Thoracic aorta (tissue), 2 donors: ENCODE measurements around the gene PPIL6. TPM values are rescaled to one million over a fixed set of nuclear protein-coding genes. Genes with fewer than 3 reads are reported as not detected.

Experiments
- ATAC-seq: fragments of 150-250 bp; one replicate; pipeline ENCODE4 v1.8.0; 2017; ENCODE audit warnings: low read depth; ENCODE audit not compliant: insufficient number of reproducible peaks, low FRiP score
- DNase-seq: peaks from one replicate; pipeline ENCODE4 v3.0.0-alpha.2; 2020; ENCODE audit warnings: low spot score
- H3K27ac ChIP-seq, 2 donors: fragments of 200-600 bp; sonication (generic); 1 replicate in 1 of 2; 2 replicates in 1 of 2; pipeline ENCODE4 v1.5.1; 2016; ENCODE audit warnings: mild to moderate bottlenecking in 2 of 2, moderate library complexity in 2 of 2
- H3K27me3 ChIP-seq: fragments of 200-600 bp; sonication (generic); replicated peaks from 2 replicates; pipeline ENCODE4 v1.6.0; 2016; ENCODE audit warnings: mild to moderate bottlenecking; ENCODE audit not compliant: insufficient read depth
- H3K36me3 ChIP-seq: fragments of 200-600 bp; sonication (generic); one replicate; pipeline ENCODE4 v1.5.1; 2016
- H3K4me1 ChIP-seq, 2 donors: fragments of 200-600 bp; sonication (generic); 1 replicate in 1 of 2; 2 replicates in 1 of 2; pipeline versions ENCODE4 v1.5.1 to v1.6.0; 2016; ENCODE audit warnings: low read depth in 2 of 2, mild to moderate bottlenecking in 1 of 2; ENCODE audit not compliant: control insufficient read depth in 1 of 2
- H3K4me3 ChIP-seq: fragments of 200-600 bp; sonication (generic); 2 replicates; pipeline ENCODE4 v1.5.1; 2016; ENCODE audit warnings: mild to moderate bottlenecking
- H3K9me3 ChIP-seq: fragments of 200-600 bp; sonication (generic); 2 replicates; pipeline ENCODE4 v1.5.1; 2016
- CTCF ChIP-seq: fragments of 200-600 bp; sonication (generic); IDR thresholded peaks from one replicate; pipeline ENCODE4 v1.5.1; 2019; ENCODE audit warnings: antibody characterized with exemption
- total RNA-seq, 2 donors: library from RNA; depleted of rRNA; stranded (reverse); fragments of >200 nt; gene quantifications; one replicate each; pipeline versions ENCODE4 v1.1.0 to v1.2.3, GENCODE V29; 2016

Gene PPIL6
- total RNA-seq, 2 donors from 2014 or later: 2.2 to 5.8 TPM

- no peak for TF ChIP-seq CTCF
- Histone ChIP-seq H3K27ac (no peak overlapping the region), H3K4me1 (peaks cover 27 to 58% of the 10 kb centered on the region in 2 donors), H3K9me3 (no peaks in the 10 kb centered on the region), H3K27me3 (no peaks in the 10 kb centered on the region), H3K4me3 (no peak overlapping the region), H3K36me3 (peaks cover 29% of the 10 kb centered on the region)
- ATAC-seq (no peak), DNase-seq (no peak)
Measured at GRCh38 chr6:109477725-109478124, 37.3 kb upstream of the PPIL6 start.

GRCh38 chr6:109477184-109477583, 36.8 kb upstream of the PPIL6 start:
- Histone ChIP-seq H3K4me1 (peaks cover 27 to 58% of the 10 kb centered on the region in 2 donors), H3K27ac (no peak overlapping the region)
- no peak for ATAC-seq

GRCh38 chr6:109475625-109476024, 35.2 kb upstream of the PPIL6 start:
- no peaks in the 10 kb centered on the region for H3K9me3 ChIP-seq
- no peak for TF ChIP-seq CTCF
- no peak overlapping the region for H3K4me3 ChIP-seq
- H3K27ac ChIP-seq: no peak overlapping the region
- peaks cover 45% of the 10 kb centered on the region for H3K36me3 ChIP-seq
- DNase-seq (no peak), ATAC-seq (no peak)
- H3K27me3 ChIP-seq: no peaks in the 10 kb centered on the region
- H3K4me1 ChIP-seq: peaks cover 11 to 42% of the 10 kb centered on the region in 2 donors

More at GRCh38 chr6:109477184-109477583, 36.8 kb upstream of the PPIL6 start:
- Histone ChIP-seq H3K36me3 (peaks cover 33% of the 10 kb centered on the region), H3K4me3 (no peak overlapping the region), H3K9me3 (no peaks in the 10 kb centered on the region), H3K27me3 (no peaks in the 10 kb centered on the region)
- TF ChIP-seq CTCF: no peak
- DNase-seq: no peak

GRCh38 chr6:109474995-109475394, 34.6 kb upstream of the PPIL6 start:
- H3K9me3 ChIP-seq: no peaks in the 10 kb centered on the region
- ATAC-seq (no peak), DNase-seq (no peak)
- H3K27ac ChIP-seq: no peak overlapping the region
- no peak overlapping the region for H3K4me3 ChIP-seq
- peaks cover 5 to 36% of the 10 kb centered on the region in 2 donors for H3K4me1 ChIP-seq
- TF ChIP-seq CTCF: no peak
- H3K27me3 ChIP-seq: no peaks in the 10 kb centered on the region
- peaks cover 47% of the 10 kb centered on the region for H3K36me3 ChIP-seq

- H3K36me3 ChIP-seq: peaks cover 47% of the 10 kb centered on the region
- H3K27me3 ChIP-seq: no peaks in the 10 kb centered on the region
- no peak for TF ChIP-seq CTCF
- ATAC-seq (no peak), DNase-seq (no peak)
- H3K9me3 ChIP-seq: no peaks in the 10 kb centered on the region
- H3K4me3 ChIP-seq: no peak overlapping the region
- no peak overlapping the region for H3K27ac ChIP-seq
- peaks cover 0 to 17% of the 10 kb centered on the region in 2 donors for H3K4me1 ChIP-seq
Measured at GRCh38 chr6:109473120-109473519, 32.7 kb upstream of the PPIL6 start.
